Osteoblast (primary cell): ENCODE data around the gene NTMT1. TPM values are rescaled to one million over a fixed set of nuclear protein-coding genes. Genes with fewer than 3 reads are reported as not detected.

Experiments used
- DNase-seq: peaks from one replicate; pipeline ENCODE4 v3.0.0; 2011; ENCODE audit warnings: low spot score, mixed read lengths; ENCODE audit not compliant: insufficient read length; ENCODE audit errors: missing footprints
- H2AFZ ChIP-seq: 2 replicates; pipeline ENCODE4 v1.6.0; 2011; ENCODE audit warnings: mild to moderate bottlenecking, low read length
- H3K27ac ChIP-seq: 2 replicates; pipeline ENCODE4 v1.5.1; 2011; ENCODE audit warnings: mild to moderate bottlenecking, low read depth, low read length, moderate library complexity
- H3K27me3 ChIP-seq: 2 replicates; pipeline ENCODE4 v1.6.0; 2012; ENCODE audit warnings: mild to moderate bottlenecking, control low read depth, inconsistent platforms, low read length, moderate library complexity; ENCODE audit not compliant: insufficient read depth
- H3K36me3 ChIP-seq: 2 replicates; pipeline ENCODE4 v1.5.1; 2011; ENCODE audit warnings: mild to moderate bottlenecking, low read length, control low read depth, moderate library complexity; ENCODE audit not compliant: insufficient read depth
- H3K4me1 ChIP-seq: 2 replicates; pipeline ENCODE4 v1.5.1; 2011; ENCODE audit warnings: mild to moderate bottlenecking, low read length, control low read depth, moderate library complexity; ENCODE audit not compliant: insufficient read depth
- H3K4me2 ChIP-seq: 2 replicates; pipeline ENCODE4 v1.6.0; 2011; ENCODE audit warnings: mild to moderate bottlenecking, low read length; ENCODE audit not compliant: insufficient read depth
- H3K4me3 ChIP-seq: fragments of 200-600 bp; sonication (generic); 3 replicates; pipeline ENCODE4 v1.5.1; 2012; ENCODE audit warnings: mild to moderate bottlenecking, low read length, inconsistent platforms; ENCODE audit not compliant: insufficient read depth
- H3K79me2 ChIP-seq: 2 replicates; pipeline ENCODE4 v1.6.0; 2012; ENCODE audit warnings: mild to moderate bottlenecking, low read length, control low read depth, inconsistent platforms; ENCODE audit not compliant: insufficient read depth
- H3K9me3 ChIP-seq: 2 replicates; pipeline ENCODE4 v1.5.1; 2011; ENCODE audit warnings: low read depth, low read length, control low read depth
- H4K20me1 ChIP-seq: 2 replicates; pipeline ENCODE4 v1.6.0; 2012; ENCODE audit warnings: mild to moderate bottlenecking, low read length, control low read depth; ENCODE audit not compliant: insufficient read depth
- CTCF ChIP-seq: IDR thresholded peaks from 2 replicates; pipeline ENCODE4 v1.5.1; 2011; ENCODE audit warnings: mild to moderate bottlenecking, low read depth, low read length, moderate library complexity; ENCODE audit errors: extremely low read depth
- total RNA-seq: library from RNA; depleted of rRNA; stranded (reverse); fragments of >200 nt; gene quantifications from 2 replicates; pipeline ENCODE4 v1.2.3, GENCODE V29; 2012

Gene NTMT1
- total RNA-seq, 1 donor, result 26.4 TPM

- Histone ChIP-seq H3K9me3 (no peaks in the 10 kb centered on the region), H3K4me1 (peaks cover 10% of the 10 kb centered on the region), H3K4me2 (no peak overlapping the region), H3K79me2 (no peaks in the 10 kb centered on the region), H3K36me3 (no peaks in the 10 kb centered on the region), H3K4me3 (no peak overlapping the region), H2AFZ (no peak overlapping the region), H3K27ac (no peak overlapping the region), H4K20me1 (no peaks in the 10 kb centered on the region), H3K27me3 (no peaks in the 10 kb centered on the region)
- TF ChIP-seq CTCF, result no peak
- DNase-seq, result no peak
Measured at GRCh38 chr9:129580211-129580915, 45.6 kb upstream of the NTMT1 start.

GRCh38 chr9:129581505-129582189, 44.3 kb upstream of the NTMT1 start:
- TF ChIP-seq CTCF, result no peak
- Histone ChIP-seq H4K20me1 (no peaks in the 10 kb centered on the region), H3K9me3 (no peaks in the 10 kb centered on the region), H3K27ac (no peak overlapping the region), H3K79me2 (no peaks in the 10 kb centered on the region), H3K4me3 (no peak overlapping the region), H3K36me3 (no peaks in the 10 kb centered on the region), H3K27me3 (no peaks in the 10 kb centered on the region), H3K4me2 (no peak overlapping the region), H3K4me1 (no peaks in the 10 kb centered on the region), H2AFZ (no peak overlapping the region)
- no peak for DNase-seq

GRCh38 chr9:129582855-129583254, 43.1 kb upstream of the NTMT1 start:
- no peak for DNase-seq
- H2AFZ ChIP-seq, result no peak overlapping the region

More at GRCh38 chr9:129582855-129583254, 43.1 kb upstream of the NTMT1 start:
- Histone ChIP-seq H3K9me3 (no peaks in the 10 kb centered on the region), H4K20me1 (no peaks in the 10 kb centered on the region), H3K36me3 (no peaks in the 10 kb centered on the region), H3K27ac (no peak overlapping the region), H3K79me2 (no peaks in the 10 kb centered on the region), H3K4me1 (no peaks in the 10 kb centered on the region), H3K4me3 (no peak overlapping the region), H3K4me2 (no peak overlapping the region), H3K27me3 (no peaks in the 10 kb centered on the region)
- no peak for TF ChIP-seq CTCF
